Fibroblast of skin of left quadriceps (primary cell): ENCODE results near the gene DCLK2.
A peak's percentile ranks its signal among the peaks of the same experiment; 100 is the strongest.

Source experiments
- DNase-seq, 2 experiments: peaks; one replicate each; pipeline ENCODE4 v3.0.0-alpha.2; 2013; ENCODE audit warnings: low read depth in 2 of 2

DCLK2 gene

GRCh38 chr4:150206954-150207353, 128.7 kb downstream of the DCLK2 start:
- DNase-seq = no peak

DNA sequence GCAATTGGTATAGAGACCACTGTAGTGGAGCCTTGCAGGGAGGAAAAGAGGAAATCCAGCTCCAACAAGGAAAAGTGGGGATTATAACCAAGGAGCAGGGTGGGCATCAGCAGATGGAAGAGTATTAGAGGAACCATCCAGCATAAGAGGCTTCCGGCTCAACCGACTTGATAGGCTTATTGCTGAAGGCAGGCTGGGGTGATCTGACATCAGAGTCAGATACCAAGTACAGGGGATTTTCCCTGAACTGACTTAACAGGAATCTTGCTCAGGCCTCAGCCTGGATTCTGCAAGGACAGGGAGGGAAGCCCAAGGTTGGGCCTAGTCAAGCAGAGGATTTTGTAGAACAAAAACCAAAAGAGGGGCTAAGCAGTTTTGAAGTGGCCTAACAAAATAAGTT, 129.6 kb downstream of the DCLK2 start:
- DNase-seq = no peak

DNA sequence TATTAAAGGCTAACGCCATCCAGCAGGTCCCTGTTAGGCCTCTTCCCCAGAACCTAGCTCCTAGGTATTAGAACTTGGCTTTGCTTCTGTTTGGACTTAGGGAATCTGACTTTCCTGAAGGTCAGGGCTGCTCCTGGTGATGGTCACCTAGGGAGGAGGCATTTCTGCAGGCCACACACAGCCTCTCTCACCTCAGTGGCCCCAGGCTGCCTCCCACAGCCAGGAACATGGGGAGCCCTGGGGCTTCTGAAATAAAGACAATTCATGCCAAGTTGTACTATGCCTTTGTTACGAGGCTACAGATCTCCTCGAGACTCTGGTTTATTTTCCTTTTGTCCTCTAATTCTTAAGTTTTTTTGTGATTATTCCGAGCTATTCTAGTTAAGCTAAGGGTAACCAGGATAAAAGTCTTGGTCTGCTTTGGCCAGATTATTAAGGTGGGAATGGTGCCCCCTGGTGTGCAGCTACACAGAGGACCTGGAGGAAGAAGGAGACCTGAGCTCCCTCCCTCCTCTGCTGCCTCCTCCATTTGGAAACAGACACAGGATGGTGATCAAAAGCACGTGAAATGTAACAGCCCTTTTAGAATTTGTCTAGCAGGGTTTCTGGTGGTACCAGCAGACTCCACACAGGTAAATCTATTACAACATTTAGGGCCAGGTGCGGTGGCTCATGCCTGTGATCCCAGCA, 131.0 kb downstream of the DCLK2 start:
- DNase-seq = peak in 1 of 2 experiments; percentile 51

DNA sequence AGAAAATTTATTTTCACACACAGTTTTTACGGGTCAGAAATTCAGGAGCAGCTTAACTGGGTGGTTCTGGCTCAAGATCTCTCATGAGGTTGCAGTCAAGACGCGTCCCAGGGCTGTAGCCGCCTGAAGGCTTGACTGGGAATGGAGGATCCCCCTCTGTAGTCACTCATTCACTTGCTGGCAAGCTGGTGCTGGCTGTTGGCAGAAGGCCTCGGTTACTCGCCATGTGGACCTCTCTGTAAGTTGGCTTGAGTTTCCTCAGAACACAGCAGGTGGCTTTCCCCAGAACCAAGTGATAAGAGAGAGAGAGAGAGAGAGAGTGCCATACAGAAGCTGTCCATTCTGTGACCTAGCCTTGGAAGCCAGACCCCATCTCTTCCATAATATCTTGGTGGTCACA, 132.8 kb downstream of the DCLK2 start:
- no peak for DNase-seq

DNA sequence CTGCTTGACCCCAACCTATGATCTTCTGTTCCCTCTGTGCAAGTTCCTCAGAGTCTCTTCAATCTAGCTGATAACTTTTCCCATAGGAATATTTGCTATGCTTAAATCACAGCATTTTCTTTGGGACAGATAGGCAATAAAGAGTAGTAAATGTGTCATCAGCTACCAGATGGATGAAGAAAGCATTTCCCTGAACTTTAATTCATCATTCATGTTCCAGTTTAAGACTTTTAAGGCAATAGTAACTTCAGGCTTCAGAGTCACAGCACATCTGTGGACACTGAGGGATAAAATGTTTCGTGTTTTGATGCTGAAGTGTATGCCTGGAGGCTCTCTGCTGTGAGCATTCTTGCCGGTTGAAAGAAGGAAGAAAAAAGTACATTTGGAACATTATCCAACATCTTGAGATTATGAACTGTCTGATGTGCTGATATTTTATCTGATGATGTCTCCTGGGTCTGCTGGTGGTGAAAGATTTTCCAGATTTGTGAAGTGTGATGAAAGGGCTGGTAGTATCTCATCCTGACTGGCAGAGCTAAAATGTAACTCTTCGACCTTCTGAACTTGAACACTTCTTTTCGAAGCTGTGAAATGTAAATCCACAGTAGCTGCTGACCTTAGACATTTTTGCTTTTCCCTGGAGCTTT, 133.7 kb downstream of the DCLK2 start:
- DNase-seq = peak; percentile 91 to 92

- no peak for DNase-seq
Measured at GRCh38 chr4:150212485-150212884, 134.2 kb downstream of the DCLK2 start.

- DNase-seq = no peak
Measured at GRCh38 chr4:150212927-150213326, 134.7 kb downstream of the DCLK2 start.

DNA sequence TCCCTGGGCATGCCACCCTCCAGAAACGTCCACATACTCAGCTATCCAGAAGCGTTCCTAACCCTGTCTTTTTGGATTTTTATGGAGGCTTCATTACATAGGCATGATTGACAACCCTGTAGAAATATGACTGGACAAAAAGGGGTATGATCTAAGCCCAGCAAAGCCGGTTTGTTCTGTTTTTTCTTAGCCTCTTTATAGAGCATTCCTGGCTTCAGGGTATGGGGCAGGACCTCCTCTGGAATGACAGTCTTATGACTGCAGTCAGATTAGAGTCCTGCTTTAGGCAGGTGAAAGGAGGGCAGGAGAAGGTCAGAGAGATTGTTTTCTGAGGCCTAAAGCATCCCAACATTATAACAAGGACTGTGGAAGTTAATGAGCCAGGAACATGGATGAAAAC, 137.4 kb downstream of the DCLK2 start:
- no peak for DNase-seq

GRCh38 chr4:150216726-150217125, 138.5 kb downstream of the DCLK2 start:
- no peak for DNase-seq

DNA sequence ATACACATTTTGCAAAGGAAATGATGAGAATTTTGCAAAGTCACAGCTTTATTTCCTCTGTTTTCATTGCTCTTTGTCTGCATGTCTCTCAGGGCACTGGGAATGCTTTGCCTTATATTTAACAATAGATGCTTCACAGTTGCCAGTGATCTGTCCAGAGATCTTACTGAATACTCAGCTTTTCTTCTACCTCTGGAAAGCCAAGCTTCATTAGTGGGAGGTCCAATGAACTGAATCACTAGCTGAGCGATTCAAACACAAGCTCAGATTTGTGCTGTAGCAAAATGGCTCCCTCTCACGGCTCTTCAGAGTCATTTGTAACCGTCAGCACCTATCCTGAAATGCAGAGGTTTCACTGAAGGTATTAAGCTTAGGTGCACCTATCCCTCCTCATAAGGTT, 138.9 kb downstream of the DCLK2 start:
- DNase-seq = peak; percentile 54 to 60

DNA sequence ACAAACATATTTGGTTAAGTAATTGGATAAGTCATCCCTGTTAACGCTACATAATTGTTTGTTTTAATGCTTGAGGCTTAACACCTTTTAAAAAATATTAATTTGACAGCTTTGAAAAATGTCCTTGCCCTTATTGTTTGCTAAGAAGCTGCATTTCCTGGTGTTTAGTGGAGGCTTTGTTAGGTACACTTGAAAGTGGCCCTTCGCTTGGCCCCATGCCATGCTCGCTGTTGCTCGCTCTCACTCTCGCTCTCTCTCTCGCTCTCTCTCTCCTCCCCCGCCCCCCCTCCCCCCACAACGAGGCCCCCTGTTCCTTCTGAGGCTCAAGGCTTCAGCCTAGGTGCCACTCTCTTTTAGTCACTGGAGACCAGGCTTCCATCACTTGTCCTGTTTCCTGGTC, 139.6 kb downstream of the DCLK2 start:
- DNase-seq = no peak

DNA sequence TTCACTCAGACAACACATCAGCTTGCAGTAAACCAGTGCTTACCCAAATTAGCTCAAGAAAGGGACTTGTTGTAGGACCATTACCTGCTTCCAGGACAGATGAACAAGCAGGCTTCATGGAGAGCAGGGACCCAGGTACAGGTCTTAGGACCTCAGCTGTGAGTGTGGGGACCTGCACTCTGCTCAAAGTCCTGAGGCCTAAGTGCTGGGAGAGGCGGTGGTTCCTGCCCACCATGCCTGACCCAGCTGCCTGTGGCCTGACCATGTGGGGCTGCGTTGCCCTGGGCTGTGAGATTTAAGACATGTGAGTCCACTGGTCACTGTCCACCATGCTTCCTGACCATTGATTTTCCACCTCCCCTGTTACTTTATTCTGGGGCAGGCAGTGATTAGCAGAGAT, 140.2 kb downstream of the DCLK2 start:
- DNase-seq = no peak

DNA sequence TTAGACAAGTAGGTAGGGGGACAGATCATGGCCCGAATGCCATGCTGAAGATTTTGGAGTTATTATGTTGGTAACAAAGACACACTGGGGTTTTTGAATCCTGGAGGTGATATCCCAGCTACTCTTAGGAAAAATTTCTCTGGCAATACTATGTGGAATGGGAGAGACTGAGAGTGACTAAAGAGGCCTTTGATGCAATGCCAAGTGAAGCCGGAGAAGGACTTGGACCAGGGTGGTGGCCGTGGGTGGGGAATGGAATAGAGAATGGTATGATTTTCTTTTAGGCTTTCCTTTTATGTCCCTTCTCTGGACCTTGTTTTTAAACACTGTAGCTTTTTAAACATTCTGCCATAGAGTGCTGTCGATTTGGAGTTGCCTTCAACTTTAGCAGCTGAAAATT, 141.6 kb downstream of the DCLK2 start:
- no peak for DNase-seq

GRCh38 chr4:150224896-150225591, 146.8 kb downstream of the DCLK2 start:
- DNase-seq = peak; percentile 94 to 95

DNA sequence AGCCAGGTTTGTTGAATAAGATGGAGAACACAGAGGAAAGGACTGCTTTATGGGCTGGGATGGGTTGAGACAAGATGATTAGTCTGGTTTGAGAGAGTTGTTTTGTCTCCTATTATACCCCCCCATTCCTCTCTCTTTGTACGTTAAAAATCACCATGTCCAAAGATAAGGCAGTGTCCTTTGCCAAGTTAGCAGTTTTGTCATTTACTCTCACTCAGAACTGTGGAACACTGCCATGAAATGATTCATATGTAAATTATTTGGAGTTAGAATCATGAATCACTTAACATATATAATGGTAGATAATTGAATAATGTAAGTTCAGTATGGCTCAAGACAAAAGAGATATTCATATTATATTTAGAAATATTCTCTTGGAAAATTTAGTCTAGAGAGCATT, 151.3 kb downstream of the DCLK2 start:
- peak; percentile 86 to 89 for DNase-seq

GRCh38 chr4:150230561-150230960, 152.3 kb downstream of the DCLK2 start:
- DNase-seq = no peak

DNA sequence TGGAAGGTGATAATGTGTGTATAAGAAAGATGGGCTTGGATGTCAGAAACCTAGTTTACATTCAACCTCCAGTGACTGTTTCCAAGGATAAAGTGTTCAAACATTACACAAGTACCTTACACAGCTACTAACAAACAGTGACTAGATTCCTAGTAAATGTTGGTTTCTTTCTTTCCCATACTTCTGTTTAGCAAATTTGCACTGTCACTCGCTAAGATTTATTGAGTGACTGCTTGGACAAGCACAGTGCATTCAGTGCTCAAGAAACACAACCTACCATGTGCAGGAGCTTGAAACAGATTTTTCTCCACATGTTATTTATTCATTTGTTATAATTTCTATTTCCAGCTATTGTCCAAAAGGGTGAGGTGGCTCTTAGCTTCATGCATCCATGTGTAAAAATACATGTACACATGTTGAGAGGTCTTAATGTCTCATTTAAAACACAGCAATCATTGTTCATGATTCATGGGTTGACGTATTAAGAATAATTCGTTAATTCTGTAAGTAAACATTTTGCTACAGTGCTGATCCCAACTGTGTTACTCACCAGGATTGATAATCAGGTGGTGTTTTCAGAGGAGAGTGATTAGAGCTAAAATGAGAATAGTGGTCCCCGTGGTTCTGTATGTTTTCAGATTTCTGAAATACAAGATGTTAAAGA, 153.0 kb downstream of the DCLK2 start:
- DNase-seq = no peak

DNA sequence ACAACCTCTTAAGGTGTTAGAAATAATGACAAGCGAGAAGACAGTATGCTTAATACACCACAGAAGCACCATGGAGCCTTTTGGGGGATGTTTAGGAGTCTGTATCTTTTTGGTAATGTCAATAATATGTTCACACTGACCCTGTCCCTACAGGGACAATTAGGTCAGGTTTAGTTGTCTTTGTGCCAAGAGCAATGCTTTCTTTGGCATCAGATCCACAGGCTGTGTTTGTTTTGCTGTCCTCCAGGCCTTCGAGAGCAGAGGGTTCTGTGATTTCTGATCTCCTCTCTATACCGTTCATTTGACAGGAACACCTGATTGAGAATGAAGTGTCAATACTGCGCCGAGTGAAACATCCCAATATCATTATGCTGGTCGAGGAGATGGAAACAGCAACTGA, 153.8 kb downstream of the DCLK2 start:
- DNase-seq = no peak

- DNase-seq = no peak
Measured at GRCh38 chr4:150234246-150234645, 156.0 kb downstream of the DCLK2 start.

GRCh38 chr4:150235317-150235716, 157.1 kb downstream of the DCLK2 start:
- DNase-seq = no peak

DNA sequence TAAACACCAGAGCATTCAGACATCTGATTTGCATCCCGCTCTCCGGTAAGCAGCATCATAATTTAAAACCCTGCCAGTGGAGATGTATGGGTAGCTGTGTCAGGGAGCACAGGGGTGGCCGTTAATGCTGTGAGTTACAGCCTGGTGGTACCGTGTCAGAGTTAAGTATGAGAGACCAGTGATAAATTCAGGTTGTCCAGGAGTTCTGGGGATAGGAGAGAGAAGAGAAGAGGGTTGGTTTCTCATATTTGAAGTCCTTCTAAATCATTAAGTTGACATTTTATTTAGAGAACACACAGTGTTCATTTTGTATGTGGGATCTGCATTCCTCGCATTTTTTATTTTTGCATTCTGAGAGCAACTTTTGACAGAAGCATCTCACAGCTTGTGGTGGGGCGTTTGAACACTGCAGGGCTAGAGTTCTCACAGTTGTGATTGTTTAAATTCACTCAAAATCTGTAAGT, 157.6 kb downstream of the DCLK2 start:
- peak; percentile 77 to 81 for DNase-seq

DNA sequence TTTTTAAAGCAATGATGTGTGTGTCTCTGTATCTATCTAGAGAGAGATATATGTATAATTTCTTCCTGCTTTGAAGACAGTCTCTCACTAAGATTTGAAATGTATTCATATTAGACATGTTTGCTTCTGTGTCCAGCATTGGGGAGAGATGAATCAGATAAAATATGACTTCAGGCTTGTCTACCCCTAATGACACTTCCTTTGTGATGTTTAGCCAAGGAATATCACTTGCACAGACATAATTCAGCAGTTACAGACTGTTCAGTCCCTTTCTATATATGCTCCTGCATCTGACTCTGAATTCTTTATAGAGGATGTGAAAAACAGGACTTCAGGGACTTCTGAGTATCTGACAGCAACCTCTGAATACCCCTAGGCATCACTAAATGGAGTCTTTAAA, 158.4 kb downstream of the DCLK2 start:
- DNase-seq = peak; percentile 32 to 40
